Measurements from ENCODE around the gene RCOR2.

RCOR2 gene

GRCh38 chr11:63919267-63920125 is 2.5 kb upstream of the RCOR2 start:
- no peaks in the 10 kb centered on the region for H3K36me3 ChIP-seq (ENCODE audit: insufficient read depth, low read length)
- peaks cover 25% of the 10 kb centered on the region for H3K4me1 ChIP-seq (ENCODE audit: insufficient read depth, low read length)
- ATAC-seq (ENCODE audit: insufficient read depth, low read depth) (no peak), DNase-seq (no peak)
- H4K20me1 ChIP-seq (ENCODE audit: insufficient read depth, low read length) = 0 out of 2 replicates have a peak, but pooled peaks cover 4% of the 10 kb centered on the region
- no peak overlapping the region for H2AFZ ChIP-seq (ENCODE audit: low read depth, low read length)
- H3K79me2 ChIP-seq (ENCODE audit: insufficient read depth, low read length) = no peaks in the 10 kb centered on the region
- H3K4me3 ChIP-seq (ENCODE audit: low read depth in 1 of 2, low read length in 2 of 2) = no peak overlapping the region
- H3K9me3 ChIP-seq (ENCODE audit: insufficient read depth, low read length, severe bottlenecking) = no peaks in the 10 kb centered on the region
- no peak for TF ChIP-seq EZH2 (IDR thresholded peaks at IDR 0.05; ENCODE audit: borderline replicate concordance, low read depth, low read length, severe bottlenecking)
- no peak for TF ChIP-seq CTCF (IDR thresholded peaks at IDR 0.05; ENCODE audit: borderline replicate concordance, extremely low read depth, low read length, poor library complexity, severe bottlenecking)
- peaks cover 4% of the 10 kb centered on the region for H3K27me3 ChIP-seq (ENCODE audit: insufficient read depth, low read length, poor library complexity)
- no peak overlapping the region for H3K9ac ChIP-seq (ENCODE audit: low read depth, low read length)
- no peak overlapping the region for H3K27ac ChIP-seq (ENCODE audit: low read length)
- H3K4me2 ChIP-seq (ENCODE audit: insufficient read depth, low read length) = no peak overlapping the region

DNA sequence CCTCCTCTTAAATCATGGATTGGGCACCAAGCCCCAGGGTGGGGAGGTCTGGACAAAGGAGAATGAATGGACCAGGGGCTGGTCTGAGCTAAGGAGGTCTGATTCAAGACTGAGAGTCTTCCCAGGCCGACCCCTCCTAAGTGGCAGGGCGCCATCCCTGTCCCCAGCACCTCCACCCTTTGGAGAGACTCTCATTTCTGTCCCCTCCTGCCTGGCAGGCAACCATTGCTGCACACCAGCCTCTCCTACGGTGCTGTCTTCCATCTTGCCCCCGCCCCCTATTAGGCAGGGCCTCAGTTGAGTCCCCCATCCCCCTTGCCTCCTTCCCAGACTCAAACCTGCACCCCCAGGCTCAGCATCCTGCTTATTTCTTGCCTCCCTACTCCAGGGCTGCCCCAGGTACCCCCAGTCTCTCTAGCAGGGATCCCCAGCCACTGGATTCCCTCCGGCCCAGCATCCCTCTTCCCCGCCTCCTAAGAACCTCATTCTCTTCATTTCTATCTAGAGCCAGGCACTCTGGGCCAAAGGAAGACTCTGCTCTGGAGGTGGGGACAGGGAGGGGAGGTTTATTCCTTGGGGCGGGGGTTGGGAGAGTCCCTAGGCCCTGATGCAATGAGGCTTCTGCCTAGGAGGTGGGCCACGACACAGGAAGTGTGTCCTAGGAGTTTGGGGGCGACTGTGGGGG is 1.7 kb upstream of the RCOR2 start:
- Histone ChIP-seq H3K4me1 (ENCODE audit: insufficient read depth, low read length) (peaks cover 25% of the 10 kb centered on the region), H3K27ac (ENCODE audit: low read length) (no peak overlapping the region)
- ATAC-seq (ENCODE audit: insufficient read depth, low read depth) = no peak

GRCh38 chr11:63917692-63918506 is 935 bp upstream of the RCOR2 start:
- Histone ChIP-seq H3K79me2 (ENCODE audit: insufficient read depth, low read length) (no peaks in the 10 kb centered on the region), H2AFZ (ENCODE audit: low read depth, low read length) (peak overlapping the region; percentile 78), H3K27me3 (ENCODE audit: insufficient read depth, low read length, poor library complexity) (peaks cover 3% of the 10 kb centered on the region), H3K27ac (ENCODE audit: low read length) (peak overlapping the region; percentile 55; the same call in 1 of the 2 replicates), H3K4me2 (ENCODE audit: insufficient read depth, low read length) (peak overlapping the region; percentile 99), H3K4me1 (ENCODE audit: insufficient read depth, low read length) (peaks cover 25% of the 10 kb centered on the region), H3K9ac (ENCODE audit: low read depth, low read length) (peak overlapping the region; percentile 65), H3K4me3 (ENCODE audit: low read depth in 1 of 2, low read length in 2 of 2) (peak overlapping the region; percentile 47 to 71), H4K20me1 (ENCODE audit: insufficient read depth, low read length) (0 out of 2 replicates have a peak, but pooled peaks cover 4% of the 10 kb centered on the region), H3K36me3 (ENCODE audit: insufficient read depth, low read length) (no peaks in the 10 kb centered on the region), H3K9me3 (ENCODE audit: insufficient read depth, low read length, severe bottlenecking) (no peaks in the 10 kb centered on the region)
- DNase-seq (peak; percentile 82), ATAC-seq (ENCODE audit: insufficient read depth, low read depth) (peak; percentile 56)
- TF ChIP-seq EZH2 (IDR thresholded peaks at IDR 0.05; ENCODE audit: borderline replicate concordance, low read depth, low read length, severe bottlenecking) (no peak), CTCF (IDR thresholded peaks at IDR 0.05; ENCODE audit: borderline replicate concordance, extremely low read depth, low read length, poor library complexity, severe bottlenecking) (no peak)

More for the DNA sequence above, 1.7 kb upstream of the RCOR2 start:
- Histone ChIP-seq H3K79me2 (ENCODE audit: insufficient read depth, low read length) (no peaks in the 10 kb centered on the region), H4K20me1 (ENCODE audit: insufficient read depth, low read length) (0 out of 2 replicates have a peak, but pooled peaks cover 4% of the 10 kb centered on the region), H3K9me3 (ENCODE audit: insufficient read depth, low read length, severe bottlenecking) (no peaks in the 10 kb centered on the region), H3K27me3 (ENCODE audit: insufficient read depth, low read length, poor library complexity) (peaks cover 4% of the 10 kb centered on the region), H3K4me2 (ENCODE audit: insufficient read depth, low read length) (0 out of 2 replicates have a peak overlapping the region, but pooled peaks have one; percentile 99), H3K36me3 (ENCODE audit: insufficient read depth, low read length) (no peaks in the 10 kb centered on the region), H3K9ac (ENCODE audit: low read depth, low read length) (peak overlapping the region; percentile 65; the same call in 1 of the 2 replicates), H2AFZ (ENCODE audit: low read depth, low read length) (0 out of 2 replicates have a peak overlapping the region, but pooled peaks have one; percentile 22), H3K4me3 (ENCODE audit: low read depth in 1 of 2, low read length in 2 of 2) (no peak overlapping the region)
- TF ChIP-seq EZH2 (IDR thresholded peaks at IDR 0.05; ENCODE audit: borderline replicate concordance, low read depth, low read length, severe bottlenecking) = no peak
- TF ChIP-seq CTCF (IDR thresholded peaks at IDR 0.05; ENCODE audit: borderline replicate concordance, extremely low read depth, low read length, poor library complexity, severe bottlenecking) = no peak
- DNase-seq = no peak

Data from DND-41 (cell line).